Measurements from ENCODE around the gene TNIK. TPM values are rescaled to one million over a fixed set of nuclear protein-coding genes. Genes with fewer than 3 reads are reported as not detected.

Gene TNIK
- total RNA-seq, 2 donors from 2014 or later: 5.6 to 47.1 TPM

DNA sequence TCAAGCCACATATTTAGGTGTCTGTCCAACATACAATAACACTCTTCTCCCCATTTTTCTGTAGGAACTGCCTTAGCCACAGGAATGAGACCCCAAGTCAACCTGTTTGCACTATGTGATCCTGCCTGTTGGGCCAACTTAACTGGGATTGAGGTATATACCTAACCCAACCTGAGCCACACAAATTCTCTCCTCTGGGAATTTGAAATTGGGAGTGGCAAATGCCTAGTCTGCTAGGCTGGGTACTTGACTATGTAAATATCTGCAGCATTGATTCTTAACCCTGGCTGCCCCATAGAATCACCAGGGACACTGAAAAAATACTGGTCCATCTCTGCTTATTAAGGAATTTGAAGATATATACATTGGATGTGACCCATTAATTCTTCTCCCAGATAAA, 35.2 kb upstream of the TNIK start:
- Histone ChIP-seq H3K9me3 (no peaks in the 10 kb centered on the region), H3K27me3 (replicated peaks; ENCODE audit: insufficient read depth) (no peaks in the 10 kb centered on the region), H3K4me3 (no peak overlapping the region), H3K27ac (no peak overlapping the region), H3K4me1 (replicated peaks) (no peaks in the 10 kb centered on the region), H3K36me3 (no peaks in the 10 kb centered on the region)
- intact Hi-C loops (cut with DNase I): no loop called here
- no peak for DNase-seq (ENCODE audit: low spot score)
- TF ChIP-seq POLR2A (IDR thresholded peaks at IDR 0.05) (no peak), POLR2AphosphoS5 (IDR thresholded peaks at IDR 0.05) (no peak)
- TF ChIP-seq, protein P1, sequence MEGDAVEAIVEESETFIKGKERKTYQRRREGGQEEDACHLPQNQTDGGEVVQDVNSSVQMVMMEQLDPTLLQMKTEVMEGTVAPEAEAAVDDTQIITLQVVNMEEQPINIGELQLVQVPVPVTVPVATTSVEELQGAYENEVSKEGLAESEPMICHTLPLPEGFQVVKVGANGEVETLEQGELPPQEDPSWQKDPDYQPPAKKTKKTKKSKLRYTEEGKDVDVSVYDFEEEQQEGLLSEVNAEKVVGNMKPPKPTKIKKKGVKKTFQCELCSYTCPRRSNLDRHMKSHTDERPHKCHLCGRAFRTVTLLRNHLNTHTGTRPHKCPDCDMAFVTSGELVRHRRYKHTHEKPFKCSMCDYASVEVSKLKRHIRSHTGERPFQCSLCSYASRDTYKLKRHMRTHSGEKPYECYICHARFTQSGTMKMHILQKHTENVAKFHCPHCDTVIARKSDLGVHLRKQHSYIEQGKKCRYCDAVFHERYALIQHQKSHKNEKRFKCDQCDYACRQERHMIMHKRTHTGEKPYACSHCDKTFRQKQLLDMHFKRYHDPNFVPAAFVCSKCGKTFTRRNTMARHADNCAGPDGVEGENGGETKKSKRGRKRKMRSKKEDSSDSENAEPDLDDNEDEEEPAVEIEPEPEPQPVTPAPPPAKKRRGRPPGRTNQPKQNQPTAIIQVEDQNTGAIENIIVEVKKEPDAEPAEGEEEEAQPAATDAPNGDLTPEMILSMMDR (IDR thresholded peaks at IDR 0.05): no peak

DNA sequence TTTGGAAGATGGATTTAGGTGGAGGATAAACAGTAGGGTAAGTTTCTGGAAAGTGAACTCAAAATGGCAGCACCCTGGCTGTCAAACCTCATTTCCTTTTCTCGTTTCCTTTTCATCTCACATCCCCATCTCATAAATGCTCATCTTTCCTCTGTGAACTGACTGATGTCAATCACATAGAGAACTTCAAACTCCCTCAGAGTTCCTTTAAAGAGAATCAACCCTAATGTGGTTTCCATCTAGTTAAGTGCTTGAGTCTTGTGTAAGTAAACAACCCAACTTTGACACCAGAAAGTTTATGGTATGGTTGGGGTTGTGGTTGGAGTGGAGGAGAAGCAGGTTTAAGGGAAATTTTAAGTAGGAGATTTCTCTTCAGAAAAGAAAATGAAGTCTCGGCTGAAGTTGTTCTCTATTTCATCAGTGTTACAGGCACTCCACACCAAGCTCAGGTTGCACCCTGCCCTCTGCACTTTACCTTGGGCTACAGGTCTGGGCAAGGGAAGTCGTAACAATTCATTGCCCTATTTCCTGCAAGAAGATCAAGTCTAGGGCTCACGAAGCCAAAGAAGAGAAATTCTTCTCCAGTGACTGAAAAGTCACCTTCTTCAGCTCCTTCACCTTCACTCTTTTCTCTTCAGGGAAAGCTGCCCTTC, 34.4 kb upstream of the TNIK start:
- no peaks in the 10 kb centered on the region for H3K36me3 ChIP-seq
- no peak for DNase-seq (ENCODE audit: low spot score)
- WGBS: 83% methylated on average over 4 of the region's 4 CpGs
- H3K27me3 ChIP-seq (replicated peaks; ENCODE audit: insufficient read depth): no peaks in the 10 kb centered on the region
- H3K9me3 ChIP-seq: no peaks in the 10 kb centered on the region
- intact Hi-C loops (cut with DNase I): no loop called here
- no peak overlapping the region for H3K4me3 ChIP-seq
- no peaks in the 10 kb centered on the region for H3K4me1 ChIP-seq (replicated peaks)
- H3K27ac ChIP-seq: no peak overlapping the region
- TF ChIP-seq, protein P1 (IDR thresholded peaks at IDR 0.05): no peak
- TF ChIP-seq POLR2A (IDR thresholded peaks at IDR 0.05) (no peak), POLR2AphosphoS5 (IDR thresholded peaks at IDR 0.05) (no peak)

DNA sequence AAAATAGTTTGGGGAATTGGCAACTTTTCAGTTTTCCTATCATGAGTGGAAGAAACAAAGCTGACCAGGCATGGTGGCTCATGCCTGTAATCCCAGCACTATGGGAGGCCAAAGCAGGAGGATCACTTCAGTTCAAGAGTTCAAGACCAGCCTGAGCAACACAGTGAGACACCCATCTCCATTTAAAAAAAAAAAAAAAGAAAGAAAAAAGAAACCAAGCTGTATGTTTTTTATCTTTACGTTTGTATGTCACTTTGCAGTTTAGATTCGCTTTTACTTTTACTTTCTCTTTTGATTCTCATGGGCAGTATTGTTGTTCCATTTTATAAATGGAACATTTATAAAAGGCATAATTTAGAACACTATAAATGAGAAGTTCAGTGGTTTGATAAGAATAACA, 31.2 kb upstream of the TNIK start:
- H3K36me3 ChIP-seq: no peaks in the 10 kb centered on the region
- DNase-seq (ENCODE audit: low spot score): no peak
- TF ChIP-seq POLR2AphosphoS5 (IDR thresholded peaks at IDR 0.05) (no peak), POLR2A (IDR thresholded peaks at IDR 0.05) (no peak)
- TF ChIP-seq, protein P1 (IDR thresholded peaks at IDR 0.05): no peak
- no peaks in the 10 kb centered on the region for H3K9me3 ChIP-seq
- no peak overlapping the region for H3K27ac ChIP-seq
- no peaks in the 10 kb centered on the region for H3K27me3 ChIP-seq (replicated peaks; ENCODE audit: insufficient read depth)
- no peak overlapping the region for H3K4me3 ChIP-seq
- 73% methylated on average over 2 of the region's 2 CpGs for WGBS
- intact Hi-C loops (cut with DNase I): no loop called here
- H3K4me1 ChIP-seq (replicated peaks): no peaks in the 10 kb centered on the region

DNA sequence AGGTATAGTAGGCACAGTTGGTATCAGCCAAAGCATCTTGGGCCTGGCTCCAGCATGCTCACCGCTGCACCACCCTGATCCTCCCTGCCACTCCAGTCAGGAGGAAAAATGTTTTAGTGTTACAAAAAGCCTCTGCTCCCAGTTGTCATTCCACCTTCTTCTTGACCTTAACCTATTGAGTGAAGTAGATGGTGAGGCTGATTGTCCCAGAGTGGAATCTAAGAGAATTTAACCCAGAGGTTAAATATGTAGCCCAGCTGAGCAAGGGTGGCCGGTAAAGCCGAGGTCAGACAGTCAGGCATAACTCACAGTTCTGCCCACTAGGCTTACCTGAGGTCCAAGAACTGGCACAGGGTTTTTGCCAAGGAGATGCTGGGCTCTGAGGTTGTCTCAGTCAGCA, 30.7 kb upstream of the TNIK start:
- WGBS: 72% methylated on average over 3 of the region's 3 CpGs
- no peak for DNase-seq (ENCODE audit: low spot score)
- no peak overlapping the region for H3K4me3 ChIP-seq
- no peaks in the 10 kb centered on the region for H3K4me1 ChIP-seq (replicated peaks)
- H3K27ac ChIP-seq: no peak overlapping the region
- H3K36me3 ChIP-seq: no peaks in the 10 kb centered on the region
- TF ChIP-seq POLR2AphosphoS5 (IDR thresholded peaks at IDR 0.05) (no peak), POLR2A (IDR thresholded peaks at IDR 0.05) (no peak)
- no peaks in the 10 kb centered on the region for H3K27me3 ChIP-seq (replicated peaks; ENCODE audit: insufficient read depth)
- H3K9me3 ChIP-seq: no peaks in the 10 kb centered on the region
- intact Hi-C loops (cut with DNase I): no loop called here

DNA sequence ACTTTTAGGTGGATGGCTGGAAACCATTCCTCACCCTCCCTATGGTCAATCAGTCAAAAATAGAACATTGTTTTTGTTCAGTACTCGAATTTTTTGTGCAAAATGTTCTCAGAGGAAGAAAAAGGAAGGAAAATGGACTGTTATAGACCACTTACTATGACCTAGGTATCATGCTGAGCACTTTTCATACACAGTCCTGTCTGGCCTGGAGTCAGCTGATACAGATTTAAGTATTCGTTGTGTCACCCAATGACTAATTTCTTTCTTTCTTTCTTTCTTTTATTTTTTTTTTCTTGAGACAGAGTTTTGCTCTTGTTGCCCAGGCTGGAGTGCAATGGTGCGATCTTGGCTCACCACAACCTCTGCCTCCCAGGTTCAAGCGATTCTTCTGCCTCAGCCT, 29.1 kb upstream of the TNIK start:
- H3K9me3 ChIP-seq: no peaks in the 10 kb centered on the region
- 94% methylated on average over 4 of the region's 4 CpGs for WGBS
- no peaks in the 10 kb centered on the region for H3K27me3 ChIP-seq (replicated peaks; ENCODE audit: insufficient read depth)
- no peaks in the 10 kb centered on the region for H3K36me3 ChIP-seq
- intact Hi-C loops (cut with DNase I): no loop called here
- no peaks in the 10 kb centered on the region for H3K4me1 ChIP-seq (replicated peaks)
- TF ChIP-seq POLR2AphosphoS5 (IDR thresholded peaks at IDR 0.05) (no peak), POLR2A (IDR thresholded peaks at IDR 0.05) (no peak)
- TF ChIP-seq, protein P1 (IDR thresholded peaks at IDR 0.05): no peak
- no peak overlapping the region for H3K4me3 ChIP-seq
- no peak for DNase-seq (ENCODE audit: low spot score)
- H3K27ac ChIP-seq: no peak overlapping the region

All from prostate gland (tissue), 2 donors.